Activated CD8-positive, alpha-beta T cell treated with anti-CD3 and anti-CD28 coated beads for 36 hours (primary cell): Measurements from ENCODE around the gene CHST13. TPM values are rescaled to one million over a fixed set of nuclear protein-coding genes. Genes with fewer than 3 reads are reported as not detected.

Experiments
- ATAC-seq: fragments of 200-7000 bp; cut with Tn5 transposase; one replicate; pipeline ENCODE4 v1.10.0; 2021; ENCODE audit warnings: mild to moderate bottlenecking, moderate library complexity
- CTCF ChIA-PET: fragments of 350-600 bp; sonication (Branson Sonifier 250); formaldehyde crosslinking; loops from one replicate; lab custom pipeline; 2021; ENCODE audit warnings: antibody characterized with exemption; lab: Charles Lee
- POLR2A ChIA-PET: fragments of 350-600 bp; sonication (Branson Sonifier 250); formaldehyde crosslinking; loops from one replicate; lab custom pipeline; 2021; ENCODE audit warnings: antibody characterized with exemption; lab: Charles Lee
- DNase-seq: peaks from one replicate; pipeline ENCODE4 v3.0.0-alpha.2; 2020
- H3K27ac Mint-ChIP-seq: one replicate; pipeline ENCODE4 v1.8.0; 2021; ENCODE audit warnings: mild to moderate bottlenecking, mixed read lengths
- H3K27me3 Mint-ChIP-seq: one replicate; pipeline ENCODE4 v1.8.0; 2021; ENCODE audit warnings: mixed read lengths
- H3K36me3 Mint-ChIP-seq: one replicate; pipeline ENCODE4 v1.8.0; 2021; ENCODE audit warnings: low read depth, mixed read lengths
- H3K4me1 Mint-ChIP-seq: one replicate; pipeline ENCODE4 v1.8.0; 2021; ENCODE audit warnings: low read depth, mixed read lengths
- H3K4me3 Mint-ChIP-seq: one replicate; pipeline ENCODE4 v1.8.0; 2021; ENCODE audit warnings: mild to moderate bottlenecking, moderate library complexity, mixed read lengths
- H3K9me3 Mint-ChIP-seq: one replicate; pipeline ENCODE4 v1.8.0; 2021; ENCODE audit warnings: mixed read lengths
- intact Hi-C: fragments of 100-400 bp; cut with micrococcal nuclease; formaldehyde crosslinking; loops from one replicate; pipeline ENCODE4 v1.10.0; 2022
- total RNA-seq, 2 experiments: library from RNA; stranded (reverse); gene quantifications; one replicate each; pipeline ENCODE4 v1.2.3, GENCODE V29; 2021
- TF ChIP-seq, protein P1 (sequence below): fragments of 200-600 bp; IDR thresholded peaks from one replicate; pipeline ENCODE4 v1.8.0; 2022; ENCODE audit warnings: antibody characterized with exemption, mild to moderate bottlenecking

Gene CHST13
- total RNA-seq, 2 experiments from 2014 or later, result not detected

GRCh38 chr3:126539558-126540250, 15.7 kb downstream of the CHST13 start:
- no peak for ATAC-seq
- DNase-seq, result no peak
- intact Hi-C loops, result no loop called here
- Mint-ChIP-seq H3K27ac (no peak overlapping the region), H3K4me3 (no peak overlapping the region), H3K27me3 (no peaks in the 10 kb centered on the region), H3K4me1 (peaks cover 2% of the 10 kb centered on the region), H3K36me3 (no peaks in the 10 kb centered on the region), H3K9me3 (no peaks in the 10 kb centered on the region)
- ChIA-PET CTCF (no interaction called here), POLR2A (no interaction called here)
- TF ChIP-seq, protein P1, sequence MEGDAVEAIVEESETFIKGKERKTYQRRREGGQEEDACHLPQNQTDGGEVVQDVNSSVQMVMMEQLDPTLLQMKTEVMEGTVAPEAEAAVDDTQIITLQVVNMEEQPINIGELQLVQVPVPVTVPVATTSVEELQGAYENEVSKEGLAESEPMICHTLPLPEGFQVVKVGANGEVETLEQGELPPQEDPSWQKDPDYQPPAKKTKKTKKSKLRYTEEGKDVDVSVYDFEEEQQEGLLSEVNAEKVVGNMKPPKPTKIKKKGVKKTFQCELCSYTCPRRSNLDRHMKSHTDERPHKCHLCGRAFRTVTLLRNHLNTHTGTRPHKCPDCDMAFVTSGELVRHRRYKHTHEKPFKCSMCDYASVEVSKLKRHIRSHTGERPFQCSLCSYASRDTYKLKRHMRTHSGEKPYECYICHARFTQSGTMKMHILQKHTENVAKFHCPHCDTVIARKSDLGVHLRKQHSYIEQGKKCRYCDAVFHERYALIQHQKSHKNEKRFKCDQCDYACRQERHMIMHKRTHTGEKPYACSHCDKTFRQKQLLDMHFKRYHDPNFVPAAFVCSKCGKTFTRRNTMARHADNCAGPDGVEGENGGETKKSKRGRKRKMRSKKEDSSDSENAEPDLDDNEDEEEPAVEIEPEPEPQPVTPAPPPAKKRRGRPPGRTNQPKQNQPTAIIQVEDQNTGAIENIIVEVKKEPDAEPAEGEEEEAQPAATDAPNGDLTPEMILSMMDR, result no peak

DNA sequence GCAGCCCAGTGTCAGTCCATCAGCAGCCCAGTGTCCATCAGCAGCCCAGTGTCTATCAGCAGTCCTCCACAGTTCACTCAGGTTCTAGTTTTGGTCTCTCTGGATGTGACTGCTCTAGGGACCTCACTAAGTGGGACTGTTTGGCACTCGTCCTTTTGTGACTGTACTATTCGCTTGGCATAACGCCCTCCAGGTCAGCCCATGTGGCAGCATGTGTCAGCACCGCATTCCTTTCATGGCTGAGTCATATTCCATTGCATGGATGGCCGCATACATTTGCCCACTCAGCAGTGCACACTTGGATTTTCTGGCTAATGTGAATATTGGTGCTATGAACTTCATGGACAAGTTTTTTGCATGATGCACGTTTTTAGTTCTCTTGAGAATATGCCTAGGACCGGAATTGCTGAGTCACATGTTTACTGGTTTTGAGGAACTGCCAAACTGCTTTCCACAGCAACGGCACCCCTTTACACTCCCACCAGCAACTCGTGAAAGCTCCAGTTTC, 16.4 kb downstream of the CHST13 start:
- Mint-ChIP-seq H3K4me1 (peaks cover 2% of the 10 kb centered on the region), H3K9me3 (no peaks in the 10 kb centered on the region), H3K36me3 (no peaks in the 10 kb centered on the region), H3K4me3 (no peak overlapping the region), H3K27me3 (no peaks in the 10 kb centered on the region), H3K27ac (no peak overlapping the region)
- ATAC-seq, result peak; percentile 24
- TF ChIP-seq, protein P1, result no peak
- ChIA-PET POLR2A (no interaction called here), CTCF (no interaction called here)
- intact Hi-C loops, result no loop called here
- no peak for DNase-seq

- TF ChIP-seq, protein P1, result no peak
- no peak for ATAC-seq
- Mint-ChIP-seq H3K9me3 (no peaks in the 10 kb centered on the region), H3K4me3 (no peak overlapping the region), H3K27ac (no peak overlapping the region), H3K4me1 (peaks cover 2% of the 10 kb centered on the region), H3K27me3 (no peaks in the 10 kb centered on the region), H3K36me3 (no peaks in the 10 kb centered on the region)
- no peak for DNase-seq
- intact Hi-C loops, result no loop called here
- CTCF ChIA-PET, result no interaction called here
- POLR2A ChIA-PET, result no interaction called here
Measured at GRCh38 chr3:126540951-126541627, 17.1 kb downstream of the CHST13 start.

- H3K4me1 Mint-ChIP-seq, result peaks cover 2% of the 10 kb centered on the region
- H3K27me3 Mint-ChIP-seq, result no peaks in the 10 kb centered on the region
- H3K9me3 Mint-ChIP-seq, result no peaks in the 10 kb centered on the region
- TF ChIP-seq, protein P1, result no peak
- intact Hi-C loops, result no loop called here
- POLR2A ChIA-PET, result no interaction called here
- no peak for ATAC-seq
- CTCF ChIA-PET, result no interaction called here
- no peak for DNase-seq
- no peak overlapping the region for H3K27ac Mint-ChIP-seq
- no peaks in the 10 kb centered on the region for H3K36me3 Mint-ChIP-seq
- no peak overlapping the region for H3K4me3 Mint-ChIP-seq
Measured at GRCh38 chr3:126541628-126542339, 17.8 kb downstream of the CHST13 start.
